ENCODE data around the gene PGF. TPM values are rescaled to one million over a fixed set of nuclear protein-coding genes. Genes with fewer than 3 reads are reported as not detected.

PGF gene
- total RNA-seq, 1 donor from 2014 or later, result 6.1 TPM

DNA sequence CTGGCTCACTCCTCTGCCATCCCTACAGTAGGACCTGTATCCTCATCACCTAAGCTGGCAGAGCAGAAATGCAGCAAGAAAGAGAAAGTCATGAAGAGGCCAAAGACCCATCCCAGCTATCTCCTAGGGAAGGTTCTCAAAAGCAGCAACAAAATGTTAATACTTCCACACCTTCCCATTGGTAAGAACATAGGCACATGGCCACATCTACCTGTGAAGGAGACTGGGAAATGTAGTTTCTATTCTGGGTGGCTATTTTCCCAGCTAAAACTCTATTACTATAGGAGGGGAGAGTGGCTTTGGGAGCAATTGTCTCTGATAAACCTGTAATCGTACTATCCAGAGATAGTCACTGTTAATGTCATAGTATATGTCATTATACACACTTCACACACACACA, 33.6 kb upstream of the PGF start:
- DNase-seq (ENCODE audit: low read depth), result no peak
- no peak overlapping the region for H3K4me3 ChIP-seq (ENCODE audit: low read depth, low read length)
- TF ChIP-seq, protein P1, sequence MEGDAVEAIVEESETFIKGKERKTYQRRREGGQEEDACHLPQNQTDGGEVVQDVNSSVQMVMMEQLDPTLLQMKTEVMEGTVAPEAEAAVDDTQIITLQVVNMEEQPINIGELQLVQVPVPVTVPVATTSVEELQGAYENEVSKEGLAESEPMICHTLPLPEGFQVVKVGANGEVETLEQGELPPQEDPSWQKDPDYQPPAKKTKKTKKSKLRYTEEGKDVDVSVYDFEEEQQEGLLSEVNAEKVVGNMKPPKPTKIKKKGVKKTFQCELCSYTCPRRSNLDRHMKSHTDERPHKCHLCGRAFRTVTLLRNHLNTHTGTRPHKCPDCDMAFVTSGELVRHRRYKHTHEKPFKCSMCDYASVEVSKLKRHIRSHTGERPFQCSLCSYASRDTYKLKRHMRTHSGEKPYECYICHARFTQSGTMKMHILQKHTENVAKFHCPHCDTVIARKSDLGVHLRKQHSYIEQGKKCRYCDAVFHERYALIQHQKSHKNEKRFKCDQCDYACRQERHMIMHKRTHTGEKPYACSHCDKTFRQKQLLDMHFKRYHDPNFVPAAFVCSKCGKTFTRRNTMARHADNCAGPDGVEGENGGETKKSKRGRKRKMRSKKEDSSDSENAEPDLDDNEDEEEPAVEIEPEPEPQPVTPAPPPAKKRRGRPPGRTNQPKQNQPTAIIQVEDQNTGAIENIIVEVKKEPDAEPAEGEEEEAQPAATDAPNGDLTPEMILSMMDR (conservative IDR thresholded peaks at IDR 0.05; ENCODE audit: low read depth, low read length), result no peak

DNA sequence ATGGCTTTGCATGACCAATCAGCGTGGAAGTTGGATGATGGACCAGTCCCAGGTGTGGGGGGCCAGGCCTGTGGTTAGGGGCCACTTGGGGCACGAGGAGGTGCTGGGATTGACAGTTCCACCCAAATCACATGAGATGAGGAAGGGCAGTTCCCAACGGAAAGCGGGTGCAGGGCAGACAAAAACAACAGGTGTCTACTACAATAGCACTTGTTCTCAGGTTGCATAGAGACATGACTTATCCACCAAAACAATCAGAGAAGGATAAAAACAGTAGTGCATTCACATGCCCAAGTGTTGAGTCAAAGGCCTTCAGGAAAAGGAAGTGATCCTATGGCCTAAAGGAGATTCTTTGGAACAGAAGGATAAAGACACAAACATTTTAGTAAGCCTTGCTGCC, 32.7 kb upstream of the PGF start:
- TF ChIP-seq, protein P1 (conservative IDR thresholded peaks at IDR 0.05; ENCODE audit: low read depth, low read length), result no peak
- DNase-seq (ENCODE audit: low read depth), result peak; percentile 57
- H3K4me3 ChIP-seq (ENCODE audit: low read depth, low read length), result no peak overlapping the region

DNA sequence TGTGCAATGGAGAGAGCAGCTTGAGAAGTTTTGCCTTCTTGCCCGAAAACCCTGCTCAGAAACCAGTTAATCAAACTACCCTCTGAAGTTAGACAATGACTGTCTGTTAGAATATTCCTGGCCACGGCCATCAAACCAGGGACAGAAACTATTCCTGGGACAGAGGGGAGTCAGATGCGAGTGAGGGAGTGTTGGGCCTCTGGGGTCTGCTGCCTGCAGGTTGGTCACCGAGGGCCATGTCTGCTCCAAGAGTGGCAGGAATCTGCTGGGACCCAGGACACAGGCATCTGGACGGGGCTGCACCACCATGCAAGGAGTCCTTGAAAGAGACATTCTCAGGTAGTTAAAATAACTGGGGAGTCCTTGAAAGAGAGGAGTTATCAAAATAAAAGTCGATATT, 30.4 kb upstream of the PGF start:
- no peak for DNase-seq (ENCODE audit: low read depth)
- no peak overlapping the region for H3K4me3 ChIP-seq (ENCODE audit: low read depth, low read length)
- TF ChIP-seq, protein P1 (conservative IDR thresholded peaks at IDR 0.05; ENCODE audit: low read depth, low read length), result no peak

DNA sequence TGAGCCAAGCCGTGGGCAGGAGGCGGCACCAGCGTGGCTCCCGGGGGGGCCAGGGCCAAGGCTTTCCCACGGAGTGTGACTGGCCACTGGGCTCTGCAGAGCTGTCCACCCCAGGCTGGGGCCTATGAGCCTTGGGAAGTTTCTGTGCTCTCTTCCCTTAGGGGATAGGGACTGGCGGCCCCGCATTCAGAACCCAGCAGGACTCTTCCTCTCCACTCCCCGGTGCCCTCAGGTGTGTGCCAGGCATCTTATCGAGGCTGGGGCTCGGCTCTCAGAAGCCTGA, 29.6 kb upstream of the PGF start:
- DNase-seq (ENCODE audit: low read depth), result no peak
- H3K4me3 ChIP-seq (ENCODE audit: low read depth, low read length), result no peak overlapping the region
- TF ChIP-seq, protein P1 (conservative IDR thresholded peaks at IDR 0.05; ENCODE audit: low read depth, low read length), result no peak

DNA sequence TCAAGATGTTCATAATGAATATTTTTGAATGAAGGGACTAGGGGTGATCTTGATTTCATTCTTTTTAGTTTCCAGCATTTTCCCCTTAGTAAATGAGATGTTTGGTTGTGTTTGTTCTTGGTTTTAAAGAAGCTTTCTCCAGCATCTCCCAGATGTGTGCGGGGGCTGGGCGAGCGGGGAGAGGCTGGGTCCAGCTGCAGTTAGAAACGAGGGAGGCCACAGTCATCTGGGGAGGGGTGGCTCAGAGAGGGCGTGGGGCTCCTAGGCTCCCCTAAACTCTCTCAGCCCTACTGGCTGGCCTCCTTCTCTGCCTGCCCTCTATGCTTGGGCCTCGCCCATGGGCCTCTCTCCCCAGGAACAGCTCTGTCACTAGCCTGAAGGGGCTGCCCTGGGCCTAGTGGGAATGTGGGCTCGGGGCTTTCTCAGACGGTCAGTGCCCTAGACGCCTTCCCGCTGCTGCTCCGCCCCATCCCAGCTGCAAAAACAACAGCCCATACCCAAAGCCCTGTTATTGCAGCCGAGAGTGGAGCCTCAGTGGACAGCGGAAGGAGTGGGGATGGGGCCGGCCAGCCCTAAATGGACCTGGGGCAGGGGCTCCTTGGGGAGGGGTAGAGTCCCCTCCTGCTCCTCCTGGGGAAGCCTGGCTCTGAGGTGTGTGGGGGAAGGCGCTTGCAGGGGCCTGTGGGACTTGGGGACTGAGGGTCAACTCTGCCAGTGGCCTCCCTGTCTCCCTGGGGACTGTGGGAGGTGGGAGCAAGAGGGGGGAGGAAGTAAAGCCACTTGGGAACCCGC, 29.0 kb upstream of the PGF start:
- no peak overlapping the region for H3K4me3 ChIP-seq (ENCODE audit: low read depth, low read length)
- no peak for DNase-seq (ENCODE audit: low read depth)
- TF ChIP-seq, protein P1 (conservative IDR thresholded peaks at IDR 0.05; ENCODE audit: low read depth, low read length), result no peak

- H3K4me3 ChIP-seq (ENCODE audit: low read depth, low read length), result no peak overlapping the region
- DNase-seq (ENCODE audit: low read depth), result no peak
- TF ChIP-seq, protein P1 (conservative IDR thresholded peaks at IDR 0.05; ENCODE audit: low read depth, low read length), result no peak
These were observed 27.9 kb upstream of the PGF start for GRCh38 chr14:74983343-74983742.

- TF ChIP-seq, protein P1 (conservative IDR thresholded peaks at IDR 0.05; ENCODE audit: low read depth, low read length), result no peak
- DNase-seq (ENCODE audit: low read depth), result no peak
- H3K4me3 ChIP-seq (ENCODE audit: low read depth, low read length), result no peak overlapping the region
These were observed 27.3 kb upstream of the PGF start for GRCh38 chr14:74982661-74983060.

All from epithelial cell of proximal tubule (primary cell).